GM21381 (cell line): ENCODE measurements around the gene STT3B.

Source experiments
- ATAC-seq: cut with Tn5 transposase; IDR thresholded peaks from one replicate; pipeline ENCODE4 v1.9.1; 2021; ENCODE audit warnings: mild to moderate bottlenecking, moderate library complexity; ENCODE audit not compliant: unreplicated experiment

STT3B gene

DNA sequence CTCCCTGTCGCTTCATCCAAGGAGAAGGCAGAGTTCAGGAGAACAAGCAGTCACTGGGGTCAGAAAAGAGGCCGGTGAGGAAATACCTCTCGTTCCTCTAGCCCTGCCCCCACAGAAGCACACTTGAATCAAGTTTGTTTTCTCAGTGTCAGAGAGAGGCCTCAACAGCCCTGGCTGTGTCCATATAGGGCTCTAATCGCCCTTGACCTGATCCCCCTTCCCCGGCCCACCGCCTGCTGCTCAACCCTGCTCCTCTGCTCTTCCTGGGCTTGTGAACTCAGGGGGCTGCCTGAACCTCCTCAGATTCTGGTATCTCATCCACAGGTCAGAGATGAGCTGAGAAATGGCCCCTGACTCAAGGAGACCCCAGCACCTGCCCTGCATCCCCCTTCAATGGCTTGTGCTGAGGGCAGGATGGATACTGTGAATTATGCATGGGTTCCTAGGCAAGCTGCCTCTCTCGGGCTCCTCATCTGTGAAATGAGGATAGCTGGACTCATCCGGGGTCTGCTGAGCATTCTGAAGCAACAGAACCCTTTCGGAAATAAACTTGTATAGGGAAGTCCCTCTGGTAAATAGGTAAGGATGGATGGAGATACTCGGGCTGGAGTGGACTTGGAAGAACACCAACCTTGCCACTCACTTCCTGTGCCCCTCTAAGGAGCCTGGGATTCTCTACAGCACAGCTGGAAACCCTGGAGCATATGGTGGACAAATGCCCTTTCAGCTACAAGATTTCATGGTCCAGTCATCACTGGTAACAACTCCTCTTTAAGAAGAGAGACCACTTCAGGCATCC, 147.5 kb downstream of the STT3B start:
- no peak for ATAC-seq
